GM18520 (cell line): ENCODE data around the gene KIF18B.

Experiments used
- ATAC-seq: cut with Tn5 transposase; IDR thresholded peaks from one replicate; pipeline ENCODE4 v1.9.1; 2021; ENCODE audit not compliant: unreplicated experiment

Gene KIF18B

DNA sequence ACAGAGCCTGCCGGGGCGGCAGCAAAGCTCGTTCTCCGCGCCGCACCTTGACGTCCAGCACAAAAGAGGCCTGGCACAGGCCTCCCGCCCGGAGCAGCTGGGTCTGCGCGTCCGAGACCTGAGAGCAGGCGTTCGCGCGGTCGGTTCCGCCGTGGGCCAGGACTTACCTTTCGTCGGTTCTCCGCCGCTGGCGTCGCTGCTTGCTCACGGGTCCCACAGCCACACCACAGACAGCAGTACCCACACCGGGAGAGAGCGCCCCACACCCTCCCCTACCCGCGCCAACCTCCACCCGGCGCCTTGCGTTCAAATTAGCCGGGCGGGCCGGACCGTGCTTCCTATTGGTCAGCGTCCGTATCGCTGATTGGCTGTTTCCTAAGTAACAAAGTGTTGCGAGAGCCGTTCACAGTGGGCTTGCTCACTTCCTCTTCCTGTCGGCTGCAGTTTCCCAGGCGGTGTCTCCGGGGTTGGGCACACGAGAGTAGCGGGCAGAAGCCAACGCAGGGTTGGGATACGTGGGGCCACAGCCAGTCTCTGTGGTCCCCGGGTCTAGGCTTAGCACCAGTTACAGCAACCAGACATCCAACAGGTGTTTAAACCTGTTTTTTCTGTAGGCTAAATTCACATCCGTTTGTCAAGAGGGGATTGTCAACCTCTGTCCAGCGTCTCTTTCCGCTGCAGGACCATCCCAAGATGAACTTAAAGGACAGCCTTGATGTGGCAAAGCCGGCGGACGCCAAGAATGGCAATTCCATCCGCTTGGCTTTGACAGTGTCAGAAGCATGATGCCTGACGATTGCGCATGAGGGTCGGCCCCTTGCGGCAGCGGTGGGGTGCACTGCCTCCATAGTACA is at the start of gene KIF18B:
KIF18B (minus strand) TSS at position 313 of the 854 bp plus-strand sequence. CDS start 11,429 bp downstream, outside the sequence.
- peak; percentile 82 for ATAC-seq

GRCh38 chr17:44996304-44996703 is 48.7 kb upstream of the KIF18B start:
- no peak for ATAC-seq

- no peak for ATAC-seq
These were observed 47.9 kb upstream of the KIF18B start for GRCh38 chr17:44995436-44996001.

DNA sequence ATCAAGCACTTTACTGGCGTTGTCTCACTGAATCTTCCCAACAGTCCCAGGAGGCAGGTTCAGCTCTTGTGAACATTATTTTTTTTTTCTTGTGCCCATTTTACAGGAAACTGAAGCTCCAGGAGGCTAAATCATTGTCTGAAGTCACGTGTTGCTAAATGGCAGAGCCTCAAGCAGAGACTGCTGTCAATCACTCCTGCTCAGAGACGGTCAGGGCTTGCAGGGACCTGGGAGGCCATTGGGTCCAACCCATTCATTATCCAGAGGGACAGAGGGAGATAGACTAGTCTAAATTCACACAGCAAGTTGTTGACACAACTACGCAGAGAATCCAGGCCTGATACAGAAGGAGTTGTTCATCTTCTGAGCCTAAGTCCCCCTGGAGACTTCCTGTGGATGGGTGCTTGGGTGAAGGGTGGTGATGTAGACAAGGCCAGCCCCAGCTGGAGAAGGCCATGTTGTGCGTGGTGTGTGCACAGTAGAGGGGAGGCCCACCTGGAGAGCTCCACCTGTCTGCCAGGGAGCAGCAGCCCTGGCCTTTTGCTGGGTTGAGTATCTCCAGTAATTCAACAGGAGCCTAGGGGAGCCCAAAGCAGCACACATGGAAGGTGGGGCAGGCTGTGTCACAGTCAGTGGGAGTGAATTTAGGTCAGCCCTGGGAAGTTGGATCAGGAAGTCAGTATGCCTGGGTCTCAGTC is 44.8 kb upstream of the KIF18B start:
- no peak for ATAC-seq

DNA sequence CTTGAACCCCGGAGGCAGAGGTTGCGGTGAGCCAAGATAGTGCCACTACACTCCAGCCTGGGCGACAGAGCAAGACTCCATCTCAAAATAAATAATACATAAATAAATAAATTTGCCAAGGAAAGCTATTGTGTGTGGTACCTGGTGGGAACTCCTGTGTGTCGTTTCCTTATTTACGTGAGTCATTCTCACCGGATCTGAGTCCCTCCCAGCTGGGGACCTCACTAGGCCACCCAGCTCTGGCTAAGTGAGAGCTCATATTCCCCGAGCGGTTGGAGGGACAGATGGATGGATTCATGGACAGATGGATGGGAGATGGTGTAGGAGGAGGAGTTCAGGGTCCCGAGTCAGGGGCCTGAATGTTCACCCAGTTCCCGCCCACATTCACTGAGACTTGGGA is 43.4 kb upstream of the KIF18B start:
- no peak for ATAC-seq

DNA sequence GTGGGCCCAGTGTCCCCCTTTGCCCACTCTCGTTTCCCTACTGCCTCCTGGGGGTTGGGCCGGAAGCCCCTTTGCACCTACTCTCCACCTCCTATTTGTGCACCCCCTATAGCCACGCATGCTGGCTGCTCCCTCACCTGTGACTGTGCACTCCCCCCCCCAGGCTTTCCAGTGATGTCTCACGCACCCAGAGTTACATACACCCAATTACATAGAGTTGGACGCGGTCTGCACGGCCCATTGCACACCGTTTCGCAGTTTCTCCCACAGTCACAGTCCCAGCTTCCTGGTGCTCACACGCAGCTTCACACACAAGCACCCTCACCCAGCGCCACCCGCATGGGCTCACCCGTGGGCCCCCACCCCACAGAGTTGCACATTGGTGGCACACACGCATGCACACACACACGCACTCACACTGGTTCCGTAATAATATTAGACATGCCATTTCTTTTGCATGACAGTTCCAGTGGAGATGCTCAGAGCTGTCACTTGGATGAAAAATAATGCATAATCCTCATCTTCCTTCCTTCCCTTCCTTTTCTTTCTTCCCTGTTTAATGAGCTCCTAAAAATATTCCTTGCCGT is 42.1 kb upstream of the KIF18B start:
- ATAC-seq, result no peak

DNA sequence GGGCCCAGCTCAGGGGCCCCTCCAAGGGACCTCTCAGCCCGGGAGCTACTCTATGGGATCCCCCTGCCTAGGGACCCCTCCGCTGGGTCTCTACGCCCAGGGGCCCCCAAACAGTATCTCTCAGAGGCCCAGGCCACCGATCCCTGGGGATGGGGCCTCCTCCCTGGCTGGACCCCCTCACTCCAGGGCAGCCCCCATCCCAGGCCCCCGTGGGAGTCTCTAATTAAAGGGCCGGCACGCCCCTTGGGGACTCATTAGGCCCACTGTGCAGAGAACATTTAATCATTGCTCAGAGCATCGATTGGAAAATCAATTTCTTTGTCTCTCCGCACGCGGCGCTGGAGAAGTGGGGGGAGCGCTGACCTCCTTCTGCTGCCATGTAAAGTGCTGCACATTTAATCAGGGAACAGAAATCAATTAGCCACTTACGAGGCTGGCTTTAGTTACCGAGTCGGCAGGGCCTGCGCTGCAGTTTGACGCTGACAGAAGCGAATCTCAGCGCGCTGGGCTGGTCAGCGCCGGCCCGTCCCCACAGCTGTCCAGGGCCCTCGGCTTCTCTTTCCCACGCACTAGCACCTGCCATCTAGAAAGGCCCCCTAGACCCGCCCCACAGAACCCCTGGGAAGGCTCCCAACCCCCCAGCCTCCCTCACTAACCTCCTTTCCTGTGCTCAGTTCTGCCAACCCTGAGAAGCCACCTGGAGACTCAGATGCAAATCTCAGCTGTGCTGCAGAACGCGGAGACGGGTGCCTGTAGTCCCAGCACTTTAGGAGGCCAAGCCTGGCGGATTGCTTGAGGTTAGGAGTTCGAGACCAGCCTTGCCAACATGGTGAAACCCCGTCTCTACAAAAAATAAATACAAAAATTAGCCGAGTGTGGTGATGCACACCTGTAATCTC is 40.7 kb upstream of the KIF18B start:
- no peak for ATAC-seq

DNA sequence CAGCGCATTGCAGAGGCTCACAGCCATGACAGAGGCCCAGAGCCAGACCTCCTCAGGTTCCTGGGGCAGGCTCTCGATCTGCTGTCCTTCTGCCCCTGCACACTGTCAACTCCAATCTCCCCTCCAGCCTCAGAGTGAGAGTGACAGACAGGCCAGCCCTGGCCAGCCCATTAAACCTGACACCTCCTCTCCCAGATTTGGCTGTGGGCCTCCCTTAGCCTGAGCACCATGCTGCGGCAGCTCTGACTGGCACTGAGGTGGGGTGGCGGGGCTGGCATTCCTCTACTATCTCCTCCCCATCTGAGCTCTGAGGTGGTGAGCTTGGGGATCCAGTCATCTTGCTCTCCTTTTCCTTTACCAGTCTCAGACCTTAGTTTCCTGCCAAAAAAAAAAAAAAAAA is 36.0 kb upstream of the KIF18B start:
- ATAC-seq, result no peak

- ATAC-seq, result no peak
These were observed 34.6 kb upstream of the KIF18B start for GRCh38 chr17:44982113-44982702.

DNA sequence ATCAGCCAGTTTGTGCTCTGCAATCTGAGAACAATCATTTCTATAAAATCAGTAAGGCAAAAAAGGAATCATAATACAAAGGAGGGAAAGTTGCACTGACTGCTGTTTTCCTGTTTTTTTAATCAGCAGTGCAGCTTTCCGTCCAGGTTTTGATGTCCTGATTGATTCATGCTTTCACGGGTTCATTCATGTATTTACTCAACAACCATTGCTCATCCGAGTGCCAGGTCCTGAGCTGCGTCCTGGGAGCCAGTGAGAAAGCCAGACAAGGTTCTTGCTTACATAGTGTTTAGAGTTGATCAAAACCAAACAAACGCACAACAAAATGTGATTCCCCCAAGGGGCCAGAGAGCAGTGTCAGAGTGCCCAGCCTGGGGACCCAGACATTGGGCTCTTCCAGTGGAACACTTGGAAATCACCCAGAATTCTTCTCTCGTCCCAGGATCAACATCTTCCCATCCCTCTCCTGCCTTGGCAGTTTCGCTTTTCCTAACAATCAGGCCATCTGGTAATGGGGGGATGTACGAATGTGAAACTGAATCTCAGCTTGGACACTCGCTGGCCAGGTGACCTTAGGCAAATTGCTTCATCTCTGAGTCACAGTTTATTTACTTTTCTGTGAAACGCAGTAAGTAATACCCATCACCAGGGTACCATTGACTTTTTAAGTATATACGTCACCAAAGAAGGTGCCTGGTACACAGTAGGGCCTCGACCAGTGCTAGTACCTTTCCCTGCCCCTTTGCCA is 33.8 kb upstream of the KIF18B start:
- ATAC-seq, result no peak

DNA sequence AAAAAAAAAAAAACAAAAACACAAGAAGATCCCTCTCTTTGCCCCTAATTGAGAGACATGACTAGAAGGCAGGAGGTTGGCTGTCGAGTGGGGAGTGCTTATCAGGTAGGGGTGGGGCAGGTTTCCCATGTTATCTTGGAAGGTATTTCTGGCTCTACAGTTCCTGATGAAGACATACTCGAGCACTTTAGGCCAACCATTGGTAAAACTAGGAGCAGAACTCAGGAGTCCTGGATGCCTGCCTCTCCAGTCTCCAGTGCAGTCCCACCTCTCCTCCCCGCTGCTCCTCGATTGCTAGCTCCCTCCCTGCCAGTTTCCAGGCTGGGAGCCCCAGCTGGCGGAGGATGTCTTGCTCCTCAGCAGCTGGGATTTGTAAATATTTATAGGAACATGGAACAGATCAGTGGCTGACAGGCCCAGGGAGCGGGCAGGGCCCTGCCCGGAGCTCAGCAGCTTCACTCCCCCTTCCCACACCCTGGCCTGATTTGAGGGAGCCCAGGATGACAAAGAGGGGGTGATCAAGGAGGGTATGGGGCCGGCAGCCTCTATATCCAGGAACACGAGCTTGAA is 31.9 kb upstream of the KIF18B start:
- no peak for ATAC-seq

GRCh38 chr17:44978807-44979206 is 31.2 kb upstream of the KIF18B start:
- ATAC-seq, result no peak

GRCh38 chr17:44977814-44978550 is 30.4 kb upstream of the KIF18B start:
- no peak for ATAC-seq

DNA sequence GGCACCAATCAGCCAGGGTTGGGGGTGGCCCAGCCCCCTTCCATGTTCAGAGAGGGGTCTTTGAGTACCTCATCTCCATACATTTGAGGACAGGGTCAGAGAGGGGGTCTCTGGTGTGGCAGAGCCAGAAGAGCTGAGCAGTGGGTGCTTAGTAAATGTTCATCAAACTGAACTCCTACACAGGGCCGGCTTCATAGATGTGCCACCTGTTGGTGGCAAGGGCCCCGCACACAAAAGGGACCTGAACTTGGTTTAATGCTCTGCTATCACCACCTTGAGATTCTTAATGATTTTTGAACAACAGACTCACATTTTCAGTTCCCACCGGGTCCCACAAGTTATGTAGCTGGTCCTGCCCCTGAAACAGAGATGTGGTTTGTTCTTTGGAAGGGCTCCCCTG is 29.5 kb upstream of the KIF18B start:
- no peak for ATAC-seq

GRCh38 chr17:44976206-44976605 is 28.6 kb upstream of the KIF18B start:
- ATAC-seq, result no peak

DNA sequence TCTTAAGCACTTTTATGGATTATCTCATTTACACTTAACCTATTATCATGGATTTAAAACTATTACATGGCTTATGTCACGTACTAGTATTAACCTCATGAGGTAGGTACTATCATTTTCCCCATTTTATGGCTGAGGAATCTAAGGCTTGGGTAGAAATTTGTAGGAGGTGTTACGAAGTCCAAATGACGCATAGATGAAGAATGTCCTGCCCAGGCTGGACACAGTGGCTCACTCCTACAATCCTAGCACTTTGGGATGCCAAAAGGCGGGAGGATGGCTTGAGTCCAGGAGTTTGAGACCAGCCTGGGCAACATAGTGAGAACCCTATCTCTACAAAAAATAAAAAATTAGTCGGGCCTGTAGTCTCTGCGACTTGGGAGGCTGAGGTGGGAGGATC is 25.4 kb upstream of the KIF18B start:
- no peak for ATAC-seq

DNA sequence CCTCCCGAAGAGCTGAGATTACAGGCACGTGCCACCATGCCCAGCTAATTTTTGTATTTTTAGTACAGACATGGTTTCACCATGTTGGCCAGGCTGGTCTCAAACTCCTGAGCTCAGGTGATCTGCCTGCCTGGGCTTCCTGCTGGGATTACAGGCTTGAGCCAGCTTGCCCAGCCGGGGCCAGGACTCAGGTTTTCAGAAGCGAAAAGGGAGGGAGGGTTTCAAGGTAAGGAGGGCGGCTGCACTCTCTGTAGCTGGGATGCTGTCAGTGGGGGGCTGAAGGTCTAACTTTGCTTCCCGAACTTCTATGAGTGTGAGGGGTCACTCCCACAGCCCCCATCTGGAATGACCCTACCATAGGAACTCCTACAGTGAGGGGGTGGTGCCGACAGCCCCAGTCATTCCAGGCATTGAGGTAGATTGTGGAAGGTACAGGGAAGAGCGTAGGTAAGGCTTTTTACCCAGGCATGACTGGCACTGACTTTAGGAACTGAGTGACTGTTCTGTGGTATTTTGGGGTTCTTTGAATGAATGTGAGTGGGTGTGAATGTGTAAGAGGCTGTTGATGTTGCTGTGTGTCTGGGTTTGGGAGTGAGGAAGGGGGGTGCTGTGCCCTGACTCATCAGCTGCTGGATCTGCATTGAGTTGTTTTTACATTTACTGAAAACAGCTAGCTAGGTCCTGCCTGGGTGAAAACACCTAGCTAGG is 24.4 kb upstream of the KIF18B start:
- no peak for ATAC-seq
